Renal cortical epithelial cell (primary cell): ENCODE data around the gene RERE. TPM values are rescaled to one million over a fixed set of nuclear protein-coding genes. Genes with fewer than 3 reads are reported as not detected.
A peak's percentile ranks its signal among the peaks of the same experiment; 100 is the strongest.

Experiments used
- DNase-seq: peaks from one replicate; pipeline ENCODE4 v3.0.0-alpha.2; 2011; ENCODE audit warnings: low read depth
- total RNA-seq: library from RNA; depleted of rRNA; stranded (reverse); fragments of >200 nt; gene quantifications from 2 replicates; pipeline ENCODE4 v1.2.3, GENCODE V29; 2014

RERE gene
- total RNA-seq, 1 donor from 2014 or later = 57.8 TPM

- no peak for DNase-seq
Observed at GRCh38 chr1:8426996-8427395, 390.4 kb downstream of the RERE start.

- DNase-seq = no peak
Observed at GRCh38 chr1:8425781-8426161, 391.7 kb downstream of the RERE start.

- DNase-seq = no peak
Observed at GRCh38 chr1:8425150-8425780, 392.2 kb downstream of the RERE start.

GRCh38 chr1:8424539-8425116 is 392.8 kb downstream of the RERE start:
- peak; percentile 73 for DNase-seq

- peak; percentile 36 for DNase-seq
Observed at GRCh38 chr1:8423692-8424538, 393.5 kb downstream of the RERE start.

GRCh38 chr1:8423269-8423691 is 394.2 kb downstream of the RERE start:
- DNase-seq = no peak

- no peak for DNase-seq
Observed at GRCh38 chr1:8422510-8423268, 394.8 kb downstream of the RERE start.

- no peak for DNase-seq
Observed at GRCh38 chr1:8421721-8422120, 395.7 kb downstream of the RERE start.

- DNase-seq = peak; percentile 87
Observed at GRCh38 chr1:8420318-8420717, 397.1 kb downstream of the RERE start.

GRCh38 chr1:8419861-8420260 is 397.6 kb downstream of the RERE start:
- DNase-seq = peak; percentile 97

GRCh38 chr1:8419172-8419571 is 398.3 kb downstream of the RERE start:
- DNase-seq = peak; percentile 95

GRCh38 chr1:8418301-8418700 is 399.1 kb downstream of the RERE start:
- no peak for DNase-seq

- no peak for DNase-seq
Observed at GRCh38 chr1:8417625-8418024, 399.8 kb downstream of the RERE start.

- peak; percentile 72 for DNase-seq
Observed at GRCh38 chr1:8416881-8417280, 400.6 kb downstream of the RERE start.

- DNase-seq = no peak
Observed at GRCh38 chr1:8415526-8416278, 401.7 kb downstream of the RERE start.

GRCh38 chr1:8412183-8412831 is 405.1 kb downstream of the RERE start:
- DNase-seq = peak; percentile 86

- no peak for DNase-seq
Observed at GRCh38 chr1:8411803-8412182, 405.6 kb downstream of the RERE start.

GRCh38 chr1:8410791-8411190 is 406.6 kb downstream of the RERE start:
- DNase-seq = no peak

GRCh38 chr1:8409606-8410005 is 407.8 kb downstream of the RERE start:
- peak; percentile 70 for DNase-seq

GRCh38 chr1:8409106-8409505 is 408.3 kb downstream of the RERE start:
- peak; percentile 74 for DNase-seq
